Mammary epithelial cell (primary cell): Measurements from ENCODE around the gene CDKL5.

Experiments used
- CTCF ChIP-seq, 2 donors: IDR thresholded peaks in 1 of 2; conservative IDR thresholded peaks in 1 of 2; 2 replicates each; pipeline ENCODE4 v1.5.1; 2011 to 2012; ENCODE audit warnings: inconsistent platforms in 2 of 2, low read length in 2 of 2, mild to moderate bottlenecking in 2 of 2, control low read depth in 1 of 2, low read depth in 1 of 2; ENCODE audit not compliant: insufficient read depth in 1 of 2; ENCODE audit errors: extremely low read depth in 1 of 2
- EZH2 ChIP-seq: IDR thresholded peaks from 2 replicates; pipeline ENCODE4 v1.6.1; 2012; ENCODE audit warnings: low read length, inconsistent platforms, borderline replicate concordance

GRCh38 chrX:18441780-18442367, 16.5 kb downstream of the CDKL5 start:
- TF ChIP-seq CTCF (conservative IDR thresholded peaks at IDR 0.05 in 1 of 2, IDR thresholded peaks at IDR 0.05 in 1 of 2; ENCODE audit: extremely low read depth in 1 of 2, insufficient read depth in 1 of 2, low read depth in 1 of 2, low read length in 2 of 2) = no peak
- no peak for TF ChIP-seq EZH2
